Measurements from ENCODE around the gene OSBP2.

OSBP2 gene

GRCh38 chr22:30882974-30883533 is 188.4 kb downstream of the OSBP2 start:
- TF ChIP-seq CTCF (IDR thresholded peaks at IDR 0.05; ENCODE audit: low read depth, low read length): no peak
- H3K4me3 ChIP-seq (ENCODE audit: low read depth, low read length): no peak overlapping the region
- in situ Hi-C loops (cut with HindIII; ENCODE audit: low sequenced_read_pairs): no loop called here
- no peak for DNase-seq (ENCODE audit: low read depth, low spot score)

GRCh38 chr22:30883586-30884145 is 189.0 kb downstream of the OSBP2 start:
- TF ChIP-seq CTCF (IDR thresholded peaks at IDR 0.05; ENCODE audit: low read depth, low read length): no peak
- DNase-seq (ENCODE audit: low read depth, low spot score): no peak
- in situ Hi-C loops (cut with HindIII; ENCODE audit: low sequenced_read_pairs): no loop called here
- H3K4me3 ChIP-seq (ENCODE audit: low read depth, low read length): no peak overlapping the region

- TF ChIP-seq CTCF (IDR thresholded peaks at IDR 0.05; ENCODE audit: low read depth, low read length): no peak
Observed at GRCh38 chr22:30884211-30885000, 189.7 kb downstream of the OSBP2 start.

GRCh38 chr22:30885001-30885366 is 190.3 kb downstream of the OSBP2 start:
- H3K4me3 ChIP-seq (ENCODE audit: low read depth, low read length): no peak overlapping the region
- no peak for TF ChIP-seq CTCF (IDR thresholded peaks at IDR 0.05; ENCODE audit: low read depth, low read length)
- no peak for DNase-seq (ENCODE audit: low read depth, low spot score)
- in situ Hi-C loops (cut with HindIII; ENCODE audit: low sequenced_read_pairs): no loop called here

More at GRCh38 chr22:30884211-30885000, 189.7 kb downstream of the OSBP2 start:
- no peak overlapping the region for H3K4me3 ChIP-seq (ENCODE audit: low read depth, low read length)
- no peak for DNase-seq (ENCODE audit: low read depth, low spot score)
- in situ Hi-C loops (cut with HindIII; ENCODE audit: low sequenced_read_pairs): no loop called here

- no peak for DNase-seq (ENCODE audit: low read depth, low spot score)
- TF ChIP-seq CTCF (IDR thresholded peaks at IDR 0.05; ENCODE audit: low read depth, low read length): no peak
- in situ Hi-C loops (cut with HindIII; ENCODE audit: low sequenced_read_pairs): no loop called here
- H3K4me3 ChIP-seq (ENCODE audit: low read depth, low read length): no peak overlapping the region
Observed at GRCh38 chr22:30885591-30885990, 190.9 kb downstream of the OSBP2 start.

GRCh38 chr22:30887453-30887852 is 192.8 kb downstream of the OSBP2 start:
- TF ChIP-seq CTCF (IDR thresholded peaks at IDR 0.05; ENCODE audit: low read depth, low read length): no peak
- in situ Hi-C loops (cut with HindIII; ENCODE audit: low sequenced_read_pairs): no loop called here
- no peak overlapping the region for H3K4me3 ChIP-seq (ENCODE audit: low read depth, low read length)
- DNase-seq (ENCODE audit: low read depth, low spot score): no peak
